Measurements from ENCODE around the gene BACH2.

GRCh38 chr6:90105506-90106170 lies 191.0 kb downstream of the BACH2 start:
- TF ChIP-seq CTCF (IDR thresholded peaks at IDR 0.05) (no peak), RAD21 (conservative IDR thresholded peaks at IDR 0.05 in 1 of 2, IDR thresholded peaks at IDR 0.05 in 1 of 2) (no peak), USF2 (IDR thresholded peaks at IDR 0.05) (no peak)
